Ishikawa (cell line): ENCODE results near the gene C13orf46.

Experiments
- CEBPB ChIP-seq: IDR thresholded peaks from 2 replicates; pipeline ENCODE4 v1.6.1; 2012
- EP300 ChIP-seq: IDR thresholded peaks from 2 replicates; pipeline ENCODE4 v1.6.1; 2012; ENCODE audit warnings: borderline replicate concordance
- MAX ChIP-seq: IDR thresholded peaks from 2 replicates; pipeline ENCODE4 v1.6.1; 2012
- RAD21 ChIP-seq: IDR thresholded peaks from 2 replicates; pipeline ENCODE4 v1.6.1; 2012; ENCODE audit warnings: low read depth
- TAF1 ChIP-seq: IDR thresholded peaks from 2 replicates; pipeline ENCODE4 v1.6.1; 2012; ENCODE audit warnings: low read depth, mild to moderate bottlenecking
- ZBTB7A ChIP-seq: IDR thresholded peaks from 2 replicates; pipeline ENCODE4 v1.6.1; 2012; ENCODE audit warnings: low read depth

- TF ChIP-seq TAF1 (no peak), RAD21 (no peak), ZBTB7A (no peak), MAX (no peak), EP300 (no peak), CEBPB (no peak)
Measured at GRCh38 chr13:113971471-113972231, 2.2 kb downstream of the C13orf46 start.
